Prostate gland (tissue), 2 donors: ENCODE measurements around the gene NECAP2. TPM values are rescaled to one million over a fixed set of nuclear protein-coding genes. Genes with fewer than 3 reads are reported as not detected.

ENCODE experiments used
- DNase-seq: peaks from one replicate; pipeline ENCODE4 v3.0.0-alpha.2; 2019; ENCODE audit warnings: low spot score
- H3K27ac ChIP-seq, 2 donors: fragments of 200-600 bp; sonication (generic); 2 replicates each; pipeline ENCODE4 v1.5.1; 2017 to 2019
- H3K27me3 ChIP-seq: fragments of 200-600 bp; sonication (generic); replicated peaks from 2 replicates; pipeline ENCODE4 v1.5.1; 2019; ENCODE audit not compliant: insufficient read depth
- H3K36me3 ChIP-seq, 2 donors: fragments of 200-600 bp; sonication (generic); 1 replicate in 1 of 2; 2 replicates in 1 of 2; pipeline versions ENCODE4 v1.5.1 to v1.8.1; 2017 to 2019
- H3K4me1 ChIP-seq: fragments of 200-600 bp; sonication (generic); replicated peaks from 2 replicates; pipeline ENCODE4 v1.5.1; 2019
- H3K4me3 ChIP-seq, 2 donors: fragments of 200-600 bp; sonication (generic); 2 replicates each; pipeline ENCODE4 v1.5.1; 2017 to 2019
- H3K9me3 ChIP-seq: fragments of 200-600 bp; sonication (generic); 2 replicates; pipeline ENCODE4 v1.5.1; 2017
- CTCF ChIP-seq, 4 experiments: fragments of 200-600 bp in 2 of 4; fragments of 450-650 bp in 2 of 4; sonication (generic) in 2 of 4; IDR thresholded peaks; 1 replicate in 3 of 4; 2 replicates in 1 of 4; pipeline ENCODE4 v1.5.1; 2016 to 2019; ENCODE audit warnings: antibody characterized with exemption in 4 of 4, mild to moderate bottlenecking in 2 of 4, moderate library complexity in 2 of 4
- POLR2A ChIP-seq: fragments of 450-650 bp; IDR thresholded peaks from one replicate; pipeline ENCODE4 v1.6.1; 2016; ENCODE audit warnings: antibody characterized with exemption, mild to moderate bottlenecking
- POLR2AphosphoS5 ChIP-seq: sonication (generic); formaldehyde crosslinking; IDR thresholded peaks from one replicate; pipeline ENCODE4 v1.6.1; 2017; ENCODE audit warnings: antibody characterized with exemption
- WGBS: methylation state at CpG from one replicate; pipeline ENCODE4 v1.1.5; 2018; 5-methylcytosine and 5-hydroxymethylcytosine counted together
- intact Hi-C: fragments of 100-400 bp; cut with DNase I; formaldehyde crosslinking; loops from one replicate; pipeline ENCODE4 v1.14.2; 2022
- total RNA-seq, 2 donors: library from RNA; depleted of rRNA; stranded (reverse); fragments of >200 nt; gene quantifications; one replicate each; pipeline ENCODE4 v1.1.0, GENCODE V29; 2016

Gene NECAP2
- total RNA-seq, 2 donors from 2014 or later: 43.7 to 106 TPM

- H3K9me3 ChIP-seq: no peaks in the 10 kb centered on the region
- no peaks in the 10 kb centered on the region for H3K27me3 ChIP-seq
- 88% methylated on average over 10 of the region's 10 CpGs for WGBS
- TF ChIP-seq POLR2A: no peak
- TF ChIP-seq POLR2AphosphoS5: no peak
- TF ChIP-seq CTCF (IDR thresholded peaks at IDR 0.05): no peak
- no peak for DNase-seq
- H3K4me1 ChIP-seq: peaks cover 4% of the 10 kb centered on the region
- intact Hi-C loops: no loop called here
- H3K4me3 ChIP-seq: no peak overlapping the region
- H3K27ac ChIP-seq: no peak overlapping the region
- peaks cover 9 to 12% of the 10 kb centered on the region in 2 donors for H3K36me3 ChIP-seq
These were observed 5.6 kb downstream of the NECAP2 start for GRCh38 chr1:16446116-16446515.

- no peak for DNase-seq
- no peaks in the 10 kb centered on the region for H3K27me3 ChIP-seq
- no peak overlapping the region for H3K4me3 ChIP-seq
- intact Hi-C loops: no loop called here
- no peaks in the 10 kb centered on the region for H3K9me3 ChIP-seq
- no peaks in the 10 kb centered on the region for H3K4me1 ChIP-seq
- TF ChIP-seq POLR2A (no peak), CTCF (IDR thresholded peaks at IDR 0.05) (no peak), POLR2AphosphoS5 (no peak)
- H3K27ac ChIP-seq: no peak overlapping the region
- peaks cover 12 to 20% of the 10 kb centered on the region in 2 donors for H3K36me3 ChIP-seq
- WGBS: 92% methylated on average over 9 of the region's 9 CpGs
These were observed 7.1 kb downstream of the NECAP2 start for GRCh38 chr1:16447641-16448040.

- no peaks in the 10 kb centered on the region for H3K4me1 ChIP-seq
- no peak for DNase-seq
- TF ChIP-seq POLR2A: no peak
- no peak for TF ChIP-seq CTCF (IDR thresholded peaks at IDR 0.05)
- TF ChIP-seq POLR2AphosphoS5: no peak
- peaks cover 11 to 20% of the 10 kb centered on the region in 2 donors for H3K36me3 ChIP-seq
- WGBS: 96% methylated on average over 4 of the region's 4 CpGs
- no peaks in the 10 kb centered on the region for H3K9me3 ChIP-seq
- no peak overlapping the region for H3K27ac ChIP-seq
- intact Hi-C loops: no loop called here
- no peaks in the 10 kb centered on the region for H3K27me3 ChIP-seq
- H3K4me3 ChIP-seq: no peak overlapping the region
These were observed 8.5 kb downstream of the NECAP2 start for GRCh38 chr1:16449065-16449464.

GRCh38 chr1:16449666-16450065 is 9.1 kb downstream of the NECAP2 start:
- H3K9me3 ChIP-seq: no peaks in the 10 kb centered on the region
- H3K36me3 ChIP-seq: peaks cover 10 to 20% of the 10 kb centered on the region in 2 donors
- DNase-seq: no peak
- no peaks in the 10 kb centered on the region for H3K4me1 ChIP-seq
- WGBS: 86% methylated on average over 5 of the region's 5 CpGs
- no peak overlapping the region for H3K4me3 ChIP-seq
- H3K27ac ChIP-seq: no peak overlapping the region
- no peak for TF ChIP-seq POLR2AphosphoS5
- no peak for TF ChIP-seq POLR2A
- TF ChIP-seq CTCF (IDR thresholded peaks at IDR 0.05): no peak
- H3K27me3 ChIP-seq: no peaks in the 10 kb centered on the region
- intact Hi-C loops: no loop called here

- 86% methylated on average over 6 of the region's 6 CpGs for WGBS
- Histone ChIP-seq H3K27me3 (no peaks in the 10 kb centered on the region), H3K4me1 (no peaks in the 10 kb centered on the region), H3K4me3 (no peak overlapping the region), H3K27ac (no peak overlapping the region), H3K36me3 (peaks cover 10 to 20% of the 10 kb centered on the region in 2 donors), H3K9me3 (no peaks in the 10 kb centered on the region)
- DNase-seq: no peak
- intact Hi-C loops: no loop called here
- TF ChIP-seq POLR2AphosphoS5 (no peak), CTCF (IDR thresholded peaks at IDR 0.05) (no peak), POLR2A (no peak)
These were observed 10.4 kb downstream of the NECAP2 start for GRCh38 chr1:16450863-16451481.
